HCT116 (cell line): ENCODE results near the gene TMEM79. TPM values are rescaled to one million over a fixed set of nuclear protein-coding genes. Genes with fewer than 3 reads are reported as not detected.

Experiments used
- ATAC-seq: fragments of 200-7000 bp; cut with Tn5 transposase; 2 replicates; pipeline ENCODE4 v1.9.1; 2020; ENCODE audit warnings: mild to moderate bottlenecking, moderate library complexity
- BruUV-seq: library from RNA; stranded (reverse); fragments of 400-500 nt; replicated peaks from 2 replicates; lab custom pipeline; 2021; lab: Mats Ljungman, UMichigan
- CTCF ChIA-PET: fragments of 300-600 bp; sonication (Branson Sonifier 250); formaldehyde crosslinking; loops from one replicate; lab custom pipeline; 2021; ENCODE audit warnings: antibody characterized with exemption; lab: Charles Lee
- POLR2A ChIA-PET: fragments of 300-600, 350-600 bp; sonication (Branson Sonifier 250); formaldehyde crosslinking; loops from one replicate; lab custom pipeline; 2021; ENCODE audit warnings: antibody characterized with exemption; lab: Charles Lee
- RAD21 ChIA-PET, 2 experiments: fragments of 300-600 bp; sonication (Branson Sonifier 250); formaldehyde crosslinking; loops; one replicate each; lab custom pipeline; 2023; ENCODE audit warnings: low total read pairs in 2 of 2; ENCODE audit not compliant: uncharacterized antibody in 2 of 2, unreplicated experiment in 2 of 2, low non-redundant PET in 1 of 2; lab: Charles Lee
- DNase-seq: peaks from one replicate; pipeline ENCODE4 v3.0.0-alpha.2; 2010; ENCODE audit warnings: low read depth, low spot score
- H2AFZ ChIP-seq: fragments of 200-600 bp; shearing (Covaris generic), sonication (generic); 2 replicates; pipeline ENCODE4 v1.6.1; 2017; ENCODE audit warnings: low read depth, mixed run types, mixed read lengths, antibody characterized with exemption, low read length; ENCODE audit not compliant: poor library complexity, severe bottlenecking
- H3K27ac ChIP-seq: 2 replicates; pipeline ENCODE4 v1.5.1; 2012; ENCODE audit warnings: low read depth, low read length
- H3K27me3 ChIP-seq: fragments of 200-600 bp; sonication (generic); 2 replicates; pipeline ENCODE4 v1.6.1; 2016; ENCODE audit warnings: mixed run types, low read length, mixed read lengths; ENCODE audit not compliant: insufficient read depth
- H3K36me3 ChIP-seq, 2 experiments: fragments of 200-500 bp in 1 of 2; fragments of 200-600 bp in 1 of 2; sonication (Bioruptor generic) in 1 of 2; sonication (generic) in 1 of 2; 2 replicates each; pipeline versions ENCODE4 v1.5.1 to v1.6.1; 2014 to 2016; ENCODE audit warnings: low read length in 2 of 2, inconsistent platforms in 1 of 2, mixed read lengths in 1 of 2, mixed run types in 1 of 2; ENCODE audit not compliant: insufficient read depth in 2 of 2, control insufficient read depth in 1 of 2
- H3K4me1 ChIP-seq, 2 experiments: fragments of 200-600 bp in 1 of 2; sonication (generic) in 1 of 2; 2 replicates each; pipeline versions ENCODE4 v1.5.1 to v1.6.1; 2012 to 2017; ENCODE audit warnings: low read length in 2 of 2, inconsistent platforms in 1 of 2, mild to moderate bottlenecking in 1 of 2, mixed read lengths in 1 of 2, mixed run types in 1 of 2, moderate library complexity in 1 of 2; ENCODE audit not compliant: insufficient read depth in 2 of 2, control insufficient read depth in 1 of 2
- H3K4me2 ChIP-seq: fragments of 200-600 bp; sonication (generic); 2 replicates; pipeline ENCODE4 v1.6.1; 2017; ENCODE audit warnings: mixed run types, low read length, mixed read lengths
- H3K4me3 ChIP-seq, 2 experiments: fragments of 200-600 bp in 1 of 2; sonication (generic) in 1 of 2; replicated peaks in 1 of 2; 2 replicates each; pipeline ENCODE4 v1.5.1; 2011 to 2016; ENCODE audit warnings: low read length in 2 of 2, control low read depth in 1 of 2, low read depth in 1 of 2, mild to moderate bottlenecking in 1 of 2, mixed read lengths in 1 of 2, mixed run types in 1 of 2
- H3K79me2 ChIP-seq: fragments of 200-600 bp; sonication (generic); 2 replicates; pipeline ENCODE4 v1.6.1; 2017; ENCODE audit warnings: mild to moderate bottlenecking, mixed run types, low read length, moderate library complexity, mixed read lengths; ENCODE audit not compliant: insufficient read depth
- H3K9ac ChIP-seq: fragments of 200-600 bp; sonication (generic); 2 replicates; pipeline ENCODE4 v1.6.1; 2016; ENCODE audit warnings: low read length, mixed read lengths
- H3K9me2 ChIP-seq: fragments of 200-600 bp; sonication (generic), shearing (Covaris generic); 2 replicates; pipeline ENCODE4 v1.6.1; 2017; ENCODE audit warnings: mixed run types, mild to moderate bottlenecking, moderate library complexity; ENCODE audit not compliant: insufficient read depth
- H3K9me3 ChIP-seq, 2 experiments: fragments of 200-500 bp in 1 of 2; fragments of 200-600 bp in 1 of 2; sonication (Bioruptor generic) in 1 of 2; sonication (generic) in 1 of 2; 2 replicates each; pipeline ENCODE4 v1.6.1; 2014 to 2017; ENCODE audit warnings: low read length in 2 of 2, mixed read lengths in 2 of 2, inconsistent platforms in 1 of 2, low read depth in 1 of 2, mild to moderate bottlenecking in 1 of 2, mixed run types in 1 of 2, moderate library complexity in 1 of 2; ENCODE audit not compliant: control insufficient read depth in 1 of 2, insufficient read depth in 1 of 2
- H4K20me1 ChIP-seq: fragments of 200-600 bp; sonication (generic), shearing (Covaris generic); 2 replicates; pipeline ENCODE4 v1.6.1; 2017; ENCODE audit warnings: mixed run types, mild to moderate bottlenecking, moderate library complexity; ENCODE audit not compliant: insufficient read depth
- ATF3 ChIP-seq: IDR thresholded peaks from 2 replicates; pipeline ENCODE4 v1.6.1; 2012
- CBX3 ChIP-seq: IDR thresholded peaks from 2 replicates; pipeline ENCODE4 v1.6.1; 2012; ENCODE audit warnings: low read depth
- CTCF ChIP-seq, 3 experiments: fragments of 200-600 bp in 1 of 3; sonication (generic) in 1 of 3; IDR thresholded peaks in 2 of 3; conservative IDR thresholded peaks in 1 of 3; 2 replicates each; pipeline ENCODE4 v1.5.1; 2012 to 2017; ENCODE audit warnings: low read depth in 2 of 3, low read length in 2 of 3, antibody characterized with exemption in 1 of 3, borderline replicate concordance in 1 of 3, control low read depth in 1 of 3, mild to moderate bottlenecking in 1 of 3, mixed read lengths in 1 of 3, mixed run types in 1 of 3, moderate library complexity in 1 of 3; ENCODE audit not compliant: insufficient read depth in 1 of 3
- EGR1 ChIP-seq: IDR thresholded peaks from 2 replicates; pipeline ENCODE4 v1.6.1; 2012; ENCODE audit warnings: low read depth
- EZH2 ChIP-seq: fragments of 200-600 bp; sonication (generic); IDR thresholded peaks from 2 replicates; pipeline ENCODE4 v1.6.1; 2017; ENCODE audit warnings: antibody characterized with exemption, mixed run types
- FOSL1 ChIP-seq: IDR thresholded peaks from 2 replicates; pipeline ENCODE4 v1.6.1; 2012; ENCODE audit warnings: low read depth
- JUND ChIP-seq: IDR thresholded peaks from 2 replicates; pipeline ENCODE4 v1.6.1; 2012
- MAX ChIP-seq: IDR thresholded peaks from 2 replicates; pipeline ENCODE4 v1.6.1; 2012
- POLR2A ChIP-seq: IDR thresholded peaks from 2 replicates; pipeline ENCODE4 v1.7.0; 2011; ENCODE audit warnings: borderline replicate concordance; ENCODE audit not compliant: insufficient read depth, insufficient read length; ENCODE audit errors: extremely low read depth
- POLR2AphosphoS5 ChIP-seq: IDR thresholded peaks from 2 replicates; pipeline ENCODE4 v1.6.1; 2011; ENCODE audit warnings: mild to moderate bottlenecking, low read depth, low read length, moderate library complexity
- RAD21 ChIP-seq: IDR thresholded peaks from 2 replicates; pipeline ENCODE4 v1.6.1; 2012; ENCODE audit warnings: low read depth, mild to moderate bottlenecking
- REST ChIP-seq: IDR thresholded peaks from 2 replicates; pipeline ENCODE4 v1.6.1; 2012; ENCODE audit warnings: low read depth
- SIN3A ChIP-seq: IDR thresholded peaks from 2 replicates; pipeline ENCODE4 v1.6.1; 2012; ENCODE audit warnings: low read depth
- SP1 ChIP-seq: IDR thresholded peaks from 2 replicates; pipeline ENCODE4 v1.6.1; 2012; ENCODE audit warnings: low read depth
- SRF ChIP-seq: IDR thresholded peaks from 2 replicates; pipeline ENCODE4 v1.6.1; 2012; ENCODE audit warnings: low read depth
- TCF7L2 ChIP-seq: IDR thresholded peaks from 2 replicates; pipeline ENCODE4 v1.7.0; 2011; ENCODE audit warnings: borderline replicate concordance, inconsistent platforms; ENCODE audit not compliant: insufficient read depth, insufficient read length; ENCODE audit errors: extremely low read depth
- YY1 ChIP-seq: IDR thresholded peaks from 2 replicates; pipeline ENCODE4 v1.6.1; 2011; ENCODE audit warnings: low read length, low read depth, moderate library complexity, mild to moderate bottlenecking; ENCODE audit not compliant: insufficient replicate concordance; ENCODE audit errors: extremely low read depth
- ZBTB33 ChIP-seq: IDR thresholded peaks from 2 replicates; pipeline ENCODE4 v1.6.1; 2011; ENCODE audit warnings: mild to moderate bottlenecking, low read length, moderate library complexity; ENCODE audit not compliant: insufficient replicate concordance; ENCODE audit errors: extremely low read depth
- ZFX ChIP-seq: fragments of 450-650 bp; IDR thresholded peaks from 2 replicates; pipeline ENCODE4 v1.6.1; 2017
- ZNF274 ChIP-seq: fragments of 200-500 bp; sonication (Bioruptor generic); IDR thresholded peaks from 2 replicates; pipeline ENCODE4 v1.6.1; 2014; ENCODE audit warnings: mild to moderate bottlenecking, low read depth, low read length, inconsistent platforms
- intact Hi-C: fragments of 100-400 bp; cut with micrococcal nuclease; formaldehyde crosslinking; loops from 2 replicates; pipeline ENCODE4 v1.10.0; 2022
- total RNA-seq: library from RNA; stranded (reverse); gene quantifications from one replicate; pipeline ENCODE4 v1.2.1, GENCODE V29; 2021; ENCODE audit not compliant: unreplicated experiment

Gene TMEM79
- total RNA-seq, 1 experiment from 2014 or later, result 6.3 TPM

GRCh38 chr1:156260896-156261295, 23.2 kb upstream of the TMEM79 start:
- CTCF ChIA-PET, result no interaction called here

More at GRCh38 chr1:156260896-156261295, 23.2 kb upstream of the TMEM79 start:
- no peak for ATAC-seq
- BruUV-seq, result no TSS peak
- intact Hi-C loops, result no loop called here
- no peak overlapping the region for H3K4me2 ChIP-seq
- H3K27ac ChIP-seq, result no peak overlapping the region
- H4K20me1 ChIP-seq, result no peaks in the 10 kb centered on the region; the same call in 1 of the 2 replicates
- no peak overlapping the region for H3K9ac ChIP-seq
- H3K9me3 ChIP-seq, result no peaks in the 10 kb centered on the region
- POLR2A ChIA-PET, result no interaction called here
- DNase-seq, result no peak
- H2AFZ ChIP-seq, result no peak overlapping the region
- peaks cover 0 to 16% of the 10 kb centered on the region in 2 experiments; a peak in 2 of 4 replicates for H3K4me1 ChIP-seq
- no peaks in the 10 kb centered on the region for H3K27me3 ChIP-seq
- H3K4me3 ChIP-seq, result no peak overlapping the region
- peaks cover 11% of the 10 kb centered on the region; the same call in 1 of the 2 replicates for H3K79me2 ChIP-seq
- TF ChIP-seq ZNF274 (no peak), CBX3 (no peak), MAX (no peak), RAD21 (no peak), POLR2A (no peak), REST (no peak), SRF (no peak), EZH2 (no peak), POLR2AphosphoS5 (no peak), ZFX (no peak), EGR1 (no peak), ZBTB33 (no peak), JUND (no peak), CTCF (IDR thresholded peaks at IDR 0.05 in 2 of 3, conservative IDR thresholded peaks at IDR 0.05 in 1 of 3; ENCODE audit: borderline replicate concordance in 1 of 3, insufficient read depth in 1 of 3, low read depth in 2 of 3, low read length in 2 of 3) (no peak), SP1 (no peak), TCF7L2 (no peak), ATF3 (no peak), YY1 (no peak), SIN3A (no peak), FOSL1 (no peak)
- no peaks in the 10 kb centered on the region for H3K9me2 ChIP-seq
- RAD21 ChIA-PET, result no interaction called here
- peaks cover 68 to 73% of the 10 kb centered on the region in 2 experiments for H3K36me3 ChIP-seq
